HG03064 (cell line): ENCODE results near the gene RPL7A.
"Not testable (repeated sequence)": the region's sequence is repeated elsewhere in the genome, so short reads cannot be mapped to it uniquely, and the experiment has no call there.

Source experiments
- ATAC-seq: cut with Tn5 transposase; IDR thresholded peaks from one replicate; pipeline ENCODE4 v1.9.1; 2021; ENCODE audit warnings: low read depth; ENCODE audit not compliant: unreplicated experiment

RPL7A gene

GRCh38 chr9:133384736-133385321 lies 36.8 kb downstream of the RPL7A start:
- no peak for ATAC-seq

DNA sequence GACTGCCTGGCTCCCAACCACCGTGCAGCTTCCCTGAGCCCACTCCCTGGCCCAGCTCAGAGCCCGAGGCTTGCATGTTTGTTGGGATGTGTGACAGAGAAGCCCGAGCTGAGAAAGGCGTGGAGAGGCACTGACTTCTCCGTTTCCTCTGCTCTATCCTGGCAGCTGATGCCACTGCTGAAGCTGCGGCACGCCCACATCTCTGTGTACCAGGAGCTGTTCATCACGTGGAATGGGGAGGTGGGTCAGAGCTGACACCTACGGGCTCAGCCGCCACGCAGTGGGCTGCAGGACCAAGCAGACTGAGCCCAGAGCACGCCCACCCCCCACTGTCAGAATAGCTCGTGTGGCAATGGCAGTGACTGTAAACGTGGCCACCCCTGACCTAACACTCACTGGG lies 37.4 kb downstream of the RPL7A start:
- ATAC-seq = no peak

- ATAC-seq = no peak
Observed at GRCh38 chr9:133386338-133386737, 38.3 kb downstream of the RPL7A start.

- no peak for ATAC-seq
Observed at GRCh38 chr9:133387680-133388079, 39.7 kb downstream of the RPL7A start.

GRCh38 chr9:133389025-133389557 lies 41.1 kb downstream of the RPL7A start:
- ATAC-seq = no peak

GRCh38 chr9:133389562-133389961 lies 41.5 kb downstream of the RPL7A start:
- no peak for ATAC-seq

- ATAC-seq = no peak
Observed at GRCh38 chr9:133390713-133391112, 42.7 kb downstream of the RPL7A start.

- not testable (repeated sequence) for ATAC-seq
Observed at GRCh38 chr9:133391449-133391848, 43.4 kb downstream of the RPL7A start.

- not testable (repeated sequence) for ATAC-seq
Observed at GRCh38 chr9:133392308-133392707, 44.3 kb downstream of the RPL7A start.

DNA sequence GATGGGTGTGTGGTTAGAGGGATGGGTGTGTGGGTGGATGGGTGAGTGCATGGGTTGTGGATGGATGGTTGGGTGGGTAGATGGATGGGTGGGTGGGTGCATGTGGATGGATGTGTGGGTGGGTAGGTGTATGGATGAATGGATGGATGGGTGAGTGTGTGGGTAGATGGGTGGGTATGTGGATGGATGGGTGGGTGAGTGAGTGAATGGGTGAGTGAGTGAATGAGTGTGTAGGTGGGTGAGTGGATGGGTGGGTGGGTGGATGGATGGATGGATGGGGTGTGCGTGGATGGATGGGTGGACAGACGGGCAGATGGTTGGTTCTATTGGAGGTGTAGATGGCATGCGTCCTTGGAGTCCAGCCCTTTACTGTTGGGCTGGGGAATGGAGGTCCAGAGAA lies 45.4 kb downstream of the RPL7A start:
- no peak for ATAC-seq

DNA sequence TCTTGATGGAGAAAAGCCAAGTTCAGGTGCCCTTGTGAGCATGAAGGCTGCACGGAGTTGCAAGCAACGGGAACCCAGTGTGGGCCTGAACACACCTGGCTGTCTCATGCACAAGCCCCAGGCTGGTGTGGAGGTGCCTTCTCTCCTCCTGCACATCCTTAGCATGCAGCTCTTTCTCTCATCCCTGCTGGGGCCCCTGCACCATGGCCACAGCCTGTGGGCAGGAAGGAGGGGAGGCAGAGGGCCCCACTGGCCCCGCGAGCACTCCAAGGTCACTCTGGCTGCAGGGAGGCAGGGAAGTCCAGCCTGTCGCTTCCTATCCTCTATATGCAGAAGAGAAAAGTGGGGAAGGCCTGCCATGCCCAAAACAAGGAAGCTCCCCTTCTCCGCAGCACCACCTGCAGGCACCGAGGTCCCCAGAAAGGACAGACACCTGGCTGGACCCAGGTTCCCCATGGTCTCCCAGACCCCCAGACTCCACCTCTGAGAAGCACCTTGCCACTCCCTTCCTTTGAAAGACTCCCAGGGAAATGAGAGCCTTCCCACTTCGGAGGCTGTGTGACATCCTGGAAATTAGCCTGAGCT lies 46.8 kb downstream of the RPL7A start:
- no peak for ATAC-seq

- ATAC-seq = no peak
Observed at GRCh38 chr9:133396952-133397351, 48.9 kb downstream of the RPL7A start.

DNA sequence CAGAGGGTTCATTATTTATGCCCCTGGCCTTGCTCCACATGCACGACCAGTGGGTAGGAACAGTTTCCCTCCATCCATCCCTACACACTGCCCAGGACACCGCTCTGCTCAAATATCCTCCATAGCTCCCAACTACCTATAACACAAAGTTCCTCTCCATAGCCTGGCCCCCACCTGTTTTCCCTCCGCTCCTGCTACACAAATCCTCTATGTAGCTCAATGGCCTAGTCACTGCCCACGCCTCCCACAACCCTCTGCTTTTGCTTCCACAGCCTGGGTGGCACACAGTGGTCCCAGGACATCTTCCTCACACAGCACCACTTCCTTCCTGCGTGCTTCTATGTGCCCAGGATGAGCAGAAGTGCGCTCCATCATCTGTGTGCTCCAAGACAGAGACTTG lies 49.4 kb downstream of the RPL7A start:
- ATAC-seq = no peak

GRCh38 chr9:133397895-133398294 lies 49.9 kb downstream of the RPL7A start:
- no peak for ATAC-seq

DNA sequence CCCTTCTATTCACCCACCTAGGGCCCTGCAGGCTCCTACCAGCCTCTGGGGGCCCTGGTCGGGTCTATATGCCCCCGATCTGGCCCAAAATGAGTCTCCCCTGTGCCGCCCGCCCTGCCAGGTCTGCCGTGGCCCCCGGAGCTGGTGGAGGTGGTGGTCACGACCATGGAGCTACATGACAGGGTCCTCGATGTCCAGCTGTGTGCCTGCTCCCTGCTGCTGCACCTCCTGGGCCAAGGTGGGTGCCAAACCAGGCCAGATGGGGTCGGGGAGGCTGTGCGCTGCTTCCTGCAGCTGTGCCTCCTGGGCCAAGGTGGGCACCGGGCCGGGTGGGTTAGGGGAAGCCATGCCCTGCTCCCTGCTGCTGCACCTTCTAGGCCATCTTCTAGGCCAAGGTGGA lies 52.3 kb downstream of the RPL7A start:
- no peak for ATAC-seq
